GM23338 (cell line): ENCODE data around the gene GRIA3. TPM values are rescaled to one million over a fixed set of nuclear protein-coding genes. Genes with fewer than 3 reads are reported as not detected.
"Not testable (repeated sequence)": the region's sequence is repeated elsewhere in the genome, so short reads cannot be mapped to it uniquely, and the experiment has no call there.

ENCODE experiments used
- ATAC-seq: fragments of 200-7000 bp; cut with Tn5 transposase; 3 replicates; pipeline ENCODE4 v1.9.1; 2020
- DNase-seq: peaks from one replicate; pipeline ENCODE4 v3.0.0-alpha.2; 2015; ENCODE audit warnings: low spot score
- H2AFZ ChIP-seq: fragments of 200-600 bp; sonication (generic); 2 replicates; pipeline ENCODE4 v1.8.0; 2016; ENCODE audit warnings: antibody characterized with exemption, mild to moderate bottlenecking, moderate library complexity
- H3F3A ChIP-seq: fragments of 200-600 bp; sonication (generic); replicated peaks from 2 replicates; pipeline ENCODE4 v1.8.0; 2017; ENCODE audit warnings: antibody characterized with exemption, mixed run types, low read depth
- H3K27ac ChIP-seq: fragments of 200-600 bp; sonication (generic); 2 replicates; pipeline ENCODE4 v1.6.1; 2016; ENCODE audit warnings: low read depth
- H3K27me3 ChIP-seq: fragments of 200-600 bp; sonication (generic); 2 replicates; pipeline ENCODE4 v1.8.0; 2016; ENCODE audit warnings: mild to moderate bottlenecking, mixed run types, moderate library complexity; ENCODE audit not compliant: insufficient read depth
- H3K36me3 ChIP-seq: fragments of 200-600 bp; sonication (generic); 2 replicates; pipeline ENCODE4 v1.8.0; 2016; ENCODE audit warnings: mild to moderate bottlenecking; ENCODE audit not compliant: insufficient read depth
- H3K4me1 ChIP-seq: fragments of 200-600 bp; sonication (generic); 2 replicates; pipeline ENCODE4 v1.8.0; 2016; ENCODE audit warnings: mild to moderate bottlenecking, moderate library complexity; ENCODE audit not compliant: insufficient read depth
- H3K4me2 ChIP-seq: fragments of 200-600 bp; sonication (generic); 2 replicates; pipeline ENCODE4 v1.7.1; 2017; ENCODE audit warnings: mixed run types
- H3K4me3 ChIP-seq: fragments of 200-600 bp; sonication (generic); 2 replicates; pipeline ENCODE4 v1.6.1; 2016; ENCODE audit warnings: mixed run types
- H3K79me2 ChIP-seq: fragments of 200-600 bp; sonication (generic); replicated peaks from 2 replicates; pipeline ENCODE4 v1.8.0; 2017; ENCODE audit warnings: mild to moderate bottlenecking; ENCODE audit not compliant: insufficient read depth
- H3K9me2 ChIP-seq: fragments of 200-600 bp; sonication (generic); 2 replicates; pipeline ENCODE4 v1.8.0; 2017; ENCODE audit not compliant: insufficient read depth
- H4K20me1 ChIP-seq: fragments of 200-600 bp; sonication (generic); replicated peaks from 2 replicates; pipeline ENCODE4 v1.8.0; 2017; ENCODE audit warnings: mild to moderate bottlenecking; ENCODE audit not compliant: insufficient read depth
- H3K27ac Mint-ChIP-seq: 2 replicates; pipeline ENCODE4 v1.8.0; 2020; ENCODE audit warnings: inconsistent platforms, mild to moderate bottlenecking, moderate library complexity, mixed read lengths
- H3K27me3 Mint-ChIP-seq: 3 replicates; pipeline ENCODE4 v1.8.0; 2022; ENCODE audit warnings: low read depth, mild to moderate bottlenecking, moderate library complexity, mixed read lengths, inconsistent platforms; ENCODE audit not compliant: insufficient read depth, poor library complexity
- H3K36me3 Mint-ChIP-seq: 3 replicates; pipeline ENCODE4 v1.8.0; 2021; ENCODE audit warnings: low read depth, mild to moderate bottlenecking, inconsistent platforms, moderate library complexity, mixed read lengths
- H3K4me1 Mint-ChIP-seq: 3 replicates; pipeline ENCODE4 v1.8.0; 2020; ENCODE audit warnings: mild to moderate bottlenecking, inconsistent platforms, mixed read lengths
- H3K4me3 Mint-ChIP-seq: 3 replicates; pipeline ENCODE4 v1.8.0; 2021; ENCODE audit warnings: moderate library complexity, mild to moderate bottlenecking, inconsistent platforms, mixed read lengths
- H3K9me3 Mint-ChIP-seq: 3 replicates; pipeline ENCODE4 v1.8.0; 2020; ENCODE audit warnings: moderate library complexity, mild to moderate bottlenecking, inconsistent platforms, mixed read lengths
- CREB1 ChIP-seq: fragments of 250-450 bp; sonication (Bioruptor Pico); IDR thresholded peaks from 2 replicates; pipeline ENCODE4 v1.5.0; 2020; ENCODE audit warnings: low read depth, mild to moderate bottlenecking, moderate library complexity
- CTCF ChIP-seq, 2 experiments: fragments of 200-600 bp in 1 of 2; sonication (generic) in 1 of 2; conservative IDR thresholded peaks; 2 replicates each; pipeline versions ENCODE4 v1.5.1 to v1.6.1; 2016 to 2017; ENCODE audit warnings: antibody characterized with exemption in 2 of 2, low read depth in 2 of 2, mild to moderate bottlenecking in 2 of 2, moderate library complexity in 1 of 2
- EZH2phosphoT487 ChIP-seq: fragments of 200-600 bp; sonication (generic); IDR thresholded peaks from one replicate; pipeline ENCODE4 v1.8.1; 2018; ENCODE audit warnings: antibody characterized with exemption; ENCODE audit not compliant: unreplicated experiment
- STAT1 ChIP-seq: IDR thresholded peaks from one replicate; pipeline ENCODE4 v1.6.1; 2016; ENCODE audit warnings: antibody characterized with exemption; ENCODE audit not compliant: unreplicated experiment
- ZNF462 ChIP-seq: fragments of 250-450 bp; sonication (Bioruptor Pico); IDR thresholded peaks from 2 replicates; pipeline ENCODE4 v1.5.0; 2020; ENCODE audit warnings: mild to moderate bottlenecking, moderate library complexity
- polyA plus RNA-seq: library from polyadenylated mRNA; unstranded; fragments of >200 nt; fragmentation: Nextera tagmentation; extraction: Ambion mirVana; gene quantifications from 2 replicates; pipeline ENCODE4 v1.2.1, GENCODE V29; 2016
- total RNA-seq: library from RNA; depleted of rRNA; stranded (reverse); fragments of >200 nt; shearing (Covaris generic); gene quantifications from 2 replicates; pipeline ENCODE4 v1.2.3, GENCODE V29; 2014

GRIA3 gene
- total and polyA plus RNA-seq, 2 experiments from 2014 or later: 2.7 to 5.6 TPM

- no peak for TF ChIP-seq CTCF (conservative IDR thresholded peaks at IDR 0.05; ENCODE audit: low read depth in 2 of 2)
Observed at GRCh38 chrX:123361371-123361770, 177.3 kb downstream of the GRIA3 start (continued).

- H2AFZ ChIP-seq, H3K36me3 ChIP-seq, H3F3A ChIP-seq, H3K4me1 Mint-ChIP-seq, H3K79me2 ChIP-seq, ATAC-seq, H4K20me1 ChIP-seq, DNase-seq, H3K27ac ChIP-seq, H3K9me3 Mint-ChIP-seq, H3K4me1 ChIP-seq, H3K4me3 ChIP-seq, H3K27ac Mint-ChIP-seq, H3K27me3 ChIP-seq, H3K36me3 Mint-ChIP-seq, H3K4me2 ChIP-seq, H3K27me3 Mint-ChIP-seq, H3K9me2 ChIP-seq, H3K4me3 Mint-ChIP-seq: not testable (repeated sequence)
Observed at GRCh38 chrX:123386196-123386595, 202.1 kb downstream of the GRIA3 start.

- Histone ChIP-seq H3K4me3 (no peak overlapping the region), H3K4me1 (no peaks in the 10 kb centered on the region), H3K4me2 (no peak overlapping the region), H2AFZ (no peak overlapping the region), H3F3A (no peaks in the 10 kb centered on the region), H3K36me3 (no peaks in the 10 kb centered on the region), H3K9me2 (no peaks in the 10 kb centered on the region), H3K27ac (no peak overlapping the region), H4K20me1 (no peaks in the 10 kb centered on the region), H3K27me3 (no peaks in the 10 kb centered on the region), H3K79me2 (no peaks in the 10 kb centered on the region)
- Mint-ChIP-seq H3K9me3 (peaks cover 2% of the 10 kb centered on the region; the same call in 1 of the 3 replicates), H3K27ac (no peak overlapping the region), H3K27me3 (no peaks in the 10 kb centered on the region), H3K4me3 (no peak overlapping the region), H3K36me3 (no peaks in the 10 kb centered on the region; the same call in 2 of the 3 replicates), H3K4me1 (peaks cover 2% of the 10 kb centered on the region; the same call in 2 of the 3 replicates)
- no peak for DNase-seq
- ATAC-seq: no peak
- no peak for TF ChIP-seq STAT1
- TF ChIP-seq CTCF (conservative IDR thresholded peaks at IDR 0.05; ENCODE audit: low read depth in 2 of 2): no peak
- TF ChIP-seq EZH2phosphoT487: no peak
- no peak for TF ChIP-seq ZNF462 (CRISPR knock-in tag)
- no peak for TF ChIP-seq CREB1 (CRISPR knock-in tag)
Observed at GRCh38 chrX:123392921-123393320, 208.8 kb downstream of the GRIA3 start.
